H9 (cell line): ENCODE results near the gene B4GAT1. TPM values are rescaled to one million over a fixed set of nuclear protein-coding genes. Genes with fewer than 3 reads are reported as not detected.
"Not testable (repeated sequence)": the region's sequence is repeated elsewhere in the genome, so short reads cannot be mapped to it uniquely, and the experiment has no call there.

Experiments used
- DNase-seq: peaks from one replicate; pipeline ENCODE4 v3.0.0-alpha.2; 2017
- H2AFZ ChIP-seq: one replicate; pipeline ENCODE4 v1.6.1; 2013; ENCODE audit warnings: mild to moderate bottlenecking, low read length, control low read depth, moderate library complexity
- H2AK5ac ChIP-seq: 2 replicates; pipeline ENCODE4 v1.6.1; 2013; ENCODE audit warnings: low read length, control low read depth, mixed read lengths; ENCODE audit not compliant: insufficient read length
- H2BK120ac ChIP-seq: one replicate; pipeline ENCODE4 v1.6.1; 2013; ENCODE audit warnings: low read depth, mild to moderate bottlenecking, low read length, control low read depth, inconsistent platforms; ENCODE audit not compliant: poor library complexity, severe bottlenecking
- H2BK12ac ChIP-seq: 2 replicates; pipeline ENCODE4 v1.6.1; 2013; ENCODE audit warnings: low read length, control low read depth, mixed read lengths, low read depth; ENCODE audit not compliant: insufficient read length
- H2BK15ac ChIP-seq: 2 replicates; pipeline ENCODE4 v1.6.1; 2013; ENCODE audit warnings: low read depth, low read length, control low read depth
- H2BK20ac ChIP-seq: one replicate; pipeline ENCODE4 v1.6.1; 2013; ENCODE audit warnings: low read depth, mild to moderate bottlenecking, low read length, control low read depth, inconsistent platforms; ENCODE audit not compliant: poor library complexity, severe bottlenecking
- H2BK5ac ChIP-seq: 2 replicates; pipeline ENCODE4 v1.6.1; 2013; ENCODE audit warnings: low read length, control low read depth, mixed read lengths; ENCODE audit not compliant: insufficient read length
- H3K14ac ChIP-seq: 2 replicates; pipeline ENCODE4 v1.6.1; 2013; ENCODE audit warnings: low read length, control low read depth; ENCODE audit not compliant: insufficient read depth
- H3K18ac ChIP-seq: 2 replicates; pipeline ENCODE4 v1.6.1; 2013; ENCODE audit warnings: low read depth, mild to moderate bottlenecking, mixed read lengths, low read length, control low read depth; ENCODE audit not compliant: insufficient read length
- H3K23ac ChIP-seq: 2 replicates; pipeline ENCODE4 v1.6.1; 2013; ENCODE audit warnings: low read length, control low read depth, mixed read lengths, low read depth; ENCODE audit not compliant: insufficient read length
- H3K23me2 ChIP-seq: 2 replicates; pipeline ENCODE4 v1.6.1; 2013; ENCODE audit warnings: low read depth, mild to moderate bottlenecking, mixed read lengths, low read length, control low read depth; ENCODE audit not compliant: insufficient read length, poor library complexity, severe bottlenecking
- H3K27ac ChIP-seq: 2 replicates; pipeline ENCODE4 v1.5.1; 2013; ENCODE audit warnings: low read length, control low read depth, mixed read lengths, low read depth; ENCODE audit not compliant: insufficient read length
- H3K27me3 ChIP-seq: 2 replicates; pipeline ENCODE4 v1.6.1; 2013; ENCODE audit warnings: low read length, control low read depth, inconsistent platforms; ENCODE audit not compliant: insufficient read depth
- H3K4ac ChIP-seq: 2 replicates; pipeline ENCODE4 v1.6.1; 2013; ENCODE audit warnings: low read depth, mild to moderate bottlenecking, control low read depth, inconsistent platforms, low read length, moderate library complexity
- H3K4me1 ChIP-seq: 2 replicates; pipeline ENCODE4 v1.6.1; 2013; ENCODE audit warnings: low read length, control low read depth, inconsistent platforms; ENCODE audit not compliant: insufficient read depth
- H3K4me2 ChIP-seq: 2 replicates; pipeline ENCODE4 v1.6.1; 2013; ENCODE audit warnings: low read length, control low read depth, mixed read lengths; ENCODE audit not compliant: insufficient read length, insufficient read depth
- H3K56ac ChIP-seq: 2 replicates; pipeline ENCODE4 v1.6.1; 2013; ENCODE audit warnings: low read depth, mild to moderate bottlenecking, mixed read lengths, low read length, control low read depth; ENCODE audit not compliant: insufficient read length
- H3K79me1 ChIP-seq: 2 replicates; pipeline ENCODE4 v1.6.1; 2013; ENCODE audit warnings: low read depth, mild to moderate bottlenecking, moderate library complexity, low read length, control low read depth, inconsistent platforms; ENCODE audit not compliant: insufficient read depth, poor library complexity, severe bottlenecking
- H3K79me2 ChIP-seq: 2 replicates; pipeline ENCODE4 v1.6.1; 2013; ENCODE audit warnings: low read length, control low read depth, inconsistent platforms; ENCODE audit not compliant: insufficient read depth
- H3K9ac ChIP-seq: 2 replicates; pipeline ENCODE4 v1.6.1; 2013; ENCODE audit warnings: low read length, control low read depth, mixed read lengths; ENCODE audit not compliant: insufficient read length; ENCODE audit errors: extremely low read depth
- H3K9me3 ChIP-seq: one replicate; pipeline ENCODE4 v1.6.1; 2013; ENCODE audit warnings: low read depth, low read length, inconsistent platforms; ENCODE audit not compliant: control insufficient read depth
- H3T11ph ChIP-seq: one replicate; pipeline ENCODE4 v1.6.1; 2013; ENCODE audit warnings: mild to moderate bottlenecking, low read length, control low read depth, inconsistent platforms
- H4K20me1 ChIP-seq: one replicate; pipeline ENCODE4 v1.6.1; 2013; ENCODE audit not compliant: control insufficient read depth, insufficient read length, insufficient read depth
- H4K5ac ChIP-seq: 2 replicates; pipeline ENCODE4 v1.6.1; 2013; ENCODE audit warnings: low read depth, mild to moderate bottlenecking, mixed read lengths, low read length, control low read depth; ENCODE audit not compliant: insufficient read length
- H4K8ac ChIP-seq: replicated peaks from 2 replicates; pipeline ENCODE4 v1.6.1; 2013; ENCODE audit warnings: low read length, control low read depth, mixed read lengths, low read depth; ENCODE audit not compliant: insufficient read length
- H4K91ac ChIP-seq: 2 replicates; pipeline ENCODE4 v1.6.1; 2013; ENCODE audit warnings: low read depth, mild to moderate bottlenecking, moderate library complexity, mixed read lengths, low read length, control low read depth; ENCODE audit not compliant: insufficient read length
- H3K27ac Mint-ChIP-seq, 3 experiments: 2 replicates in 2 of 3; 3 replicates in 1 of 3; pipeline ENCODE4 v1.8.0; 2020 to 2021; ENCODE audit warnings: mixed read lengths in 3 of 3, mild to moderate bottlenecking in 1 of 3, moderate library complexity in 1 of 3
- H3K27me3 Mint-ChIP-seq: 2 replicates; pipeline ENCODE4 v1.8.0; 2021; ENCODE audit warnings: low read depth, mild to moderate bottlenecking, moderate library complexity, mixed read lengths
- H3K36me3 Mint-ChIP-seq, 3 experiments: 2 replicates in 2 of 3; 3 replicates in 1 of 3; pipeline ENCODE4 v1.8.0; 2020 to 2021; ENCODE audit warnings: low read depth in 3 of 3, mixed read lengths in 3 of 3; ENCODE audit not compliant: insufficient read depth in 1 of 3
- H3K4me1 Mint-ChIP-seq, 2 experiments: 2 replicates each; pipeline ENCODE4 v1.8.0; 2020; ENCODE audit warnings: mixed read lengths in 2 of 2
- H3K4me3 Mint-ChIP-seq, 2 experiments: 2 replicates in 1 of 2; 3 replicates in 1 of 2; pipeline ENCODE4 v1.8.0; 2020 to 2021; ENCODE audit warnings: mild to moderate bottlenecking in 2 of 2, mixed read lengths in 2 of 2, moderate library complexity in 1 of 2
- H3K9me3 Mint-ChIP-seq, 2 experiments: 2 replicates in 1 of 2; 3 replicates in 1 of 2; pipeline ENCODE4 v1.8.0; 2020; ENCODE audit warnings: mild to moderate bottlenecking in 2 of 2, mixed read lengths in 2 of 2, moderate library complexity in 1 of 2
- WGBS: extraction: QIAGEN DNeasy Blood & Tissue Kit; methylation state at CpG from one replicate; pipeline ENCODE4 v1.1.7; 2013; ENCODE audit warnings: missing lambda C conversion rate, low lambda C conversion rate, mixed read lengths; ENCODE audit not compliant: insufficient read length; ENCODE audit errors: extremely low coverage; 5-methylcytosine and 5-hydroxymethylcytosine counted together
- total RNA-seq: library from RNA; stranded (reverse); gene quantifications from 2 replicates; pipeline ENCODE4 v1.2.1, GENCODE V29; 2021
- TF ChIP-seq, protein P1 (sequence below): fragments of 200-600 bp; sonication (generic); conservative IDR thresholded peaks from 3 replicates; pipeline ENCODE4 v1.8.0; 2021; ENCODE audit warnings: antibody characterized with exemption, mild to moderate bottlenecking

Gene B4GAT1
- total RNA-seq, 1 experiment from 2014 or later, result 24.3 TPM

DNA sequence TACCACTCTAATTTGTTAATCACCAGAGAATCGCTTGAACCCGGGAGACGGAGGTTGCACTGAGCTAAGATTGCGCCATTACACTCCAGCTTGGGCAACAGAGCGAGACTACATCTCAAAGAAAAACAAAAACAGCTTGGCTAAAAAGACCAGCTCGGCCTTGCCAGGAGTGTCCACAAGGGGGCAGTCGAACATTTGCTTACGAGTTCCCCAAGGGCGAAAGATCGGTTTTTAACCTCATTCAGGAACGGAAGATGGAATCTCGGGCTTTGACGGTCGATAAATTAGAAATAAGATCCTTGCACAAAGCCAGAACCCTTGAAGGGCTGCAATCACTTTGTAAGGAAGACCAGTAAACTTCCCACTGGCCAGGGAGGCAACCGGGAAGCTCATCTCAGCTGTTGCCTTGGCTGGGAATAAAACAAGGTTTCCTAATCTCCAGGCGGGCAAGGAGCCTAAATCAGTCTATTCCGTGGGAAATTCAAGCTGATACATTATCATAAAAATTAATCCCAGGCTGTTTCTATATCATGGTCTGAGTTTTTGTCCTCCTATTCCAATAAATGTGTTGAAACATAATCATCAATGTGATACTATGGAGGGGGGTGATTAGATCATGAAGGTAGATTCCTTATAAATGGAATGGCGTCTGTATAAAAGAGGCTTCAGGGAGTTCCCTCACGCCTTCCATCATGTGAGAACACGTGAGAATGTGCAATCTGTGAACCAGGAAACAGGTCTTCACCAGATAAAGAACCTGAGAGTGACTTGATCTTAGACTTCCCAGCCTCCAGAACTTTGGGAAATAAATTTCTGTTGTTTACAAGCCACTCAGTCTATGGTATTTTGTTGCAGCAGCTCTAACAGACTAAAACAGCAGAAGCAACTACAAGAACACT is 39.0 kb upstream of the B4GAT1 start:
- H4K5ac ChIP-seq, result no peak overlapping the region
- TF ChIP-seq, protein P1, sequence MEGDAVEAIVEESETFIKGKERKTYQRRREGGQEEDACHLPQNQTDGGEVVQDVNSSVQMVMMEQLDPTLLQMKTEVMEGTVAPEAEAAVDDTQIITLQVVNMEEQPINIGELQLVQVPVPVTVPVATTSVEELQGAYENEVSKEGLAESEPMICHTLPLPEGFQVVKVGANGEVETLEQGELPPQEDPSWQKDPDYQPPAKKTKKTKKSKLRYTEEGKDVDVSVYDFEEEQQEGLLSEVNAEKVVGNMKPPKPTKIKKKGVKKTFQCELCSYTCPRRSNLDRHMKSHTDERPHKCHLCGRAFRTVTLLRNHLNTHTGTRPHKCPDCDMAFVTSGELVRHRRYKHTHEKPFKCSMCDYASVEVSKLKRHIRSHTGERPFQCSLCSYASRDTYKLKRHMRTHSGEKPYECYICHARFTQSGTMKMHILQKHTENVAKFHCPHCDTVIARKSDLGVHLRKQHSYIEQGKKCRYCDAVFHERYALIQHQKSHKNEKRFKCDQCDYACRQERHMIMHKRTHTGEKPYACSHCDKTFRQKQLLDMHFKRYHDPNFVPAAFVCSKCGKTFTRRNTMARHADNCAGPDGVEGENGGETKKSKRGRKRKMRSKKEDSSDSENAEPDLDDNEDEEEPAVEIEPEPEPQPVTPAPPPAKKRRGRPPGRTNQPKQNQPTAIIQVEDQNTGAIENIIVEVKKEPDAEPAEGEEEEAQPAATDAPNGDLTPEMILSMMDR, result peak; percentile 96
- no peak overlapping the region for H3K23ac ChIP-seq
- no CpG with 5 or more reads among the region's 20 CpGs for WGBS
- peak overlapping the region; percentile 100 for H2AFZ ChIP-seq
- H3K27ac Mint-ChIP-seq, result peak overlapping the region in 1 of 3 experiments; percentile 52; a peak in 2 of 7 replicates
- peaks cover 2% of the 10 kb centered on the region for H3K23me2 ChIP-seq
- no peak overlapping the region for H3K9ac ChIP-seq
- no peak overlapping the region for H2BK12ac ChIP-seq
- peak overlapping the region; percentile 54 for H3K4me2 ChIP-seq
- no peaks in the 10 kb centered on the region for H3K4me1 ChIP-seq
- H2AK5ac ChIP-seq, result no peak overlapping the region
- no peak overlapping the region for H2BK20ac ChIP-seq
- H3T11ph ChIP-seq, result no peak overlapping the region
- no peak overlapping the region for H3K18ac ChIP-seq
- no peaks in the 10 kb centered on the region for H3K79me2 ChIP-seq
- H3K27ac ChIP-seq, result no peak overlapping the region
- no peaks in the 10 kb centered on the region for H3K9me3 ChIP-seq
- H3K36me3 Mint-ChIP-seq, result no peaks in the 10 kb centered on the region
- H3K14ac ChIP-seq, result no peak overlapping the region
- no peaks in the 10 kb centered on the region for H3K79me1 ChIP-seq
- H2BK120ac ChIP-seq, result no peak overlapping the region
- peak overlapping the region; percentile 44 to 55; a peak in 4 of 5 replicates for H3K4me3 Mint-ChIP-seq
- no peak overlapping the region for H4K91ac ChIP-seq
- no peak overlapping the region for H2BK5ac ChIP-seq
- peaks cover 14% of the 10 kb centered on the region for H3K27me3 Mint-ChIP-seq
- H3K27me3 ChIP-seq, result no peaks in the 10 kb centered on the region
- peaks cover 0 to 5% of the 10 kb centered on the region in 2 experiments; a peak in 3 of 4 replicates for H3K4me1 Mint-ChIP-seq
- no peak overlapping the region for H2BK15ac ChIP-seq
- DNase-seq, result peak; percentile 87
- H3K4ac ChIP-seq, result no peak overlapping the region
- no peak overlapping the region for H3K56ac ChIP-seq
- H4K20me1 ChIP-seq, result no peaks in the 10 kb centered on the region
- no peak overlapping the region for H4K8ac ChIP-seq
- no peaks in the 10 kb centered on the region for H3K9me3 Mint-ChIP-seq

DNA sequence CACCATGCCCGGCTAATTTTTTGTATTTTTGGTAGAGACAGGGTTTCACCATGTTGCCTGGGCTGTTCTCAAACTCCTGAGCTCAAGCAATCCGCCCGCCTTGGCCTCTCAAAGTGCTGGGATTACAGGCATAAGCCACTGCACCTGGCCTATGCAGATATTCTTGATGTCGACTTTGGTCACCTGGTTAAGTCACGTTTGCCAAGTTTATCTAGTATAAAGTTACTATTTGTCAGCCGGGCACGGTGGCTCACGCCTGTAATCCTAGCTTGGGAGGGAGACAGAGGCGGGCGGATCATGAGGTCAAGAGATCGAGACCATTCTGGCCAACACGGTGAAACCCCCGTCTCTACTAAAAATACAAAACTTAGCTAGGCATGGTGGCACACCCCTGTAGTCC is 36.9 kb upstream of the B4GAT1 start:
- not testable (repeated sequence) for H4K8ac ChIP-seq, H3K27me3 ChIP-seq, H2BK12ac ChIP-seq, H4K5ac ChIP-seq, H3K4me3 Mint-ChIP-seq, H2BK20ac ChIP-seq, H3K23ac ChIP-seq, DNase-seq, H3K56ac ChIP-seq, H3K18ac ChIP-seq, H2AK5ac ChIP-seq, H4K91ac ChIP-seq, H4K20me1 ChIP-seq, H3T11ph ChIP-seq, H2BK5ac ChIP-seq, H2BK120ac ChIP-seq, H3K27ac ChIP-seq, H3K4me1 ChIP-seq, H3K4ac ChIP-seq, H2AFZ ChIP-seq, H3K9ac ChIP-seq, H3K27ac Mint-ChIP-seq, H3K23me2 ChIP-seq, H2BK15ac ChIP-seq, H3K9me3 Mint-ChIP-seq, H3K4me2 ChIP-seq, H3K79me1 ChIP-seq, H3K9me3 ChIP-seq, H3K14ac ChIP-seq, H3K36me3 Mint-ChIP-seq, H3K79me2 ChIP-seq
- H3K4me1 Mint-ChIP-seq, result peaks cover 4 to 10% of the 10 kb centered on the region in 2 experiments
- peaks cover 10% of the 10 kb centered on the region for H3K27me3 Mint-ChIP-seq
- WGBS, result no CpG with 5 or more reads among the region's 13 CpGs
